Omental fat pad (tissue), 4 donors: ENCODE measurements around the gene TLR5. TPM values are rescaled to one million over a fixed set of nuclear protein-coding genes. Genes with fewer than 3 reads are reported as not detected.
"Not testable (repeated sequence)": the region's sequence is repeated elsewhere in the genome, so short reads cannot be mapped to it uniquely, and the experiment has no call there.

Source experiments
- ATAC-seq: fragments of 150-250 bp; one replicate; pipeline ENCODE4 v1.9.1; 2016; ENCODE audit warnings: mild to moderate bottlenecking, moderate library complexity; ENCODE audit not compliant: low FRiP score
- DNase-seq: peaks from one replicate; pipeline ENCODE4 v3.0.0-alpha.2; 2019; ENCODE audit warnings: low spot score
- total RNA-seq, 4 donors: library from RNA; depleted of rRNA; stranded (reverse); fragments of >200 nt; gene quantifications; one replicate each; pipeline ENCODE4 v1.1.0, GENCODE V29; 2016
- TF ChIP-seq, protein P1 (sequence below), 3 donors: fragments of 450-650 bp; IDR thresholded peaks; one replicate each; pipeline ENCODE4 v1.5.1; 2016 to 2017; ENCODE audit warnings: antibody characterized with exemption in 3 of 3, mild to moderate bottlenecking in 3 of 3, moderate library complexity in 2 of 3

The TLR5 gene
- total RNA-seq, 4 donors from 2014 or later = 7.0 to 12.6 (median 10.0) TPM

DNA sequence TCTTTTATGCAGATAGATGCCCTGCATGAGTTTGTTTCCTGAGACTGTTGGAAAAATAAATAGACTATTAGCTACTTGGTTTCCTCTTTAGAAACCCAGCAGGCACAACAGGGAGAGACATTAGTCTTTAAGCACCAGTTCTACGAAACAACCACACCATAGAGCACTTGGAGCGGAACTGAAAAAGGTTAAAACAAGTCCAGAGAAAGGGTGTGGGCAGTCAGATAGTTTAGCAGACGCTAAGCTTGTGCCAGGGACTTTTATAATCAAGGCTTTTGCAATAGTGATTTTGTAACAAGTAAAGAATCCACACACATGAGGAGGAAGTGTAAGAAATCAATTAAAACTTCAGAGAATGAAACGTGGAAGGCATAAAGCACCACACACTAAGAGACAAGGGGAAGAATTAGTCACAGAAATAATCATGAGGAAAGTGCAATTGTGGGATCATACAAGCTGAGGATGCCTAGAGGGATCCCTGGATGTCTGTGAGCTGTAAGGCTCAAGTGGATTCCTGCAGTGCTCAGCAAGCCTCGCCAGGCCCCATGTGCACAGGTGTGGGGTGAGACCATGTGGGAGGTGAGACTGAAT lies 37.8 kb upstream of the TLR5 start:
- TF ChIP-seq, protein P1, sequence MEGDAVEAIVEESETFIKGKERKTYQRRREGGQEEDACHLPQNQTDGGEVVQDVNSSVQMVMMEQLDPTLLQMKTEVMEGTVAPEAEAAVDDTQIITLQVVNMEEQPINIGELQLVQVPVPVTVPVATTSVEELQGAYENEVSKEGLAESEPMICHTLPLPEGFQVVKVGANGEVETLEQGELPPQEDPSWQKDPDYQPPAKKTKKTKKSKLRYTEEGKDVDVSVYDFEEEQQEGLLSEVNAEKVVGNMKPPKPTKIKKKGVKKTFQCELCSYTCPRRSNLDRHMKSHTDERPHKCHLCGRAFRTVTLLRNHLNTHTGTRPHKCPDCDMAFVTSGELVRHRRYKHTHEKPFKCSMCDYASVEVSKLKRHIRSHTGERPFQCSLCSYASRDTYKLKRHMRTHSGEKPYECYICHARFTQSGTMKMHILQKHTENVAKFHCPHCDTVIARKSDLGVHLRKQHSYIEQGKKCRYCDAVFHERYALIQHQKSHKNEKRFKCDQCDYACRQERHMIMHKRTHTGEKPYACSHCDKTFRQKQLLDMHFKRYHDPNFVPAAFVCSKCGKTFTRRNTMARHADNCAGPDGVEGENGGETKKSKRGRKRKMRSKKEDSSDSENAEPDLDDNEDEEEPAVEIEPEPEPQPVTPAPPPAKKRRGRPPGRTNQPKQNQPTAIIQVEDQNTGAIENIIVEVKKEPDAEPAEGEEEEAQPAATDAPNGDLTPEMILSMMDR (IDR thresholded peaks at IDR 0.05) = no peak
- DNase-seq (no peak), ATAC-seq (peak; percentile 98)

DNA sequence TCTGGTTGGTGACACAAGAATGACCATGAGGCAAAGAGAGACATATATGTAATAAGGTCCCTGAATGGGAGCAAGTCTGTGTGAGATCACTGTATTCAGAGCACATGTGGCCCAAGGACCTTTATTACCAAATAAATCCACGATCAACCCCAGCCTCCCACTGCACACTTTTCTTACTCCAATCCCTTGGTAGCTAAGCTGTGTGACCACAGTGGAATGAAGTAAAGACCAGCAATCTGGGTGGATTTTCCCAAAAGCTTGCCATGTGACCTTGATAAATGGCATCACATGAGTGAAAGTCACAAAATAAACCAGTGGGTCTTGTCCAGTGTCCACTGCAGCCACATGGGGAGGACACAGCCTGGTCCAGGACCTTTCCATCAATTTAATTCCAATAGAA lies 36.7 kb upstream of the TLR5 start:
- ATAC-seq (no peak), DNase-seq (no peak)
- TF ChIP-seq, protein P1 (IDR thresholded peaks at IDR 0.05) = no peak

DNA sequence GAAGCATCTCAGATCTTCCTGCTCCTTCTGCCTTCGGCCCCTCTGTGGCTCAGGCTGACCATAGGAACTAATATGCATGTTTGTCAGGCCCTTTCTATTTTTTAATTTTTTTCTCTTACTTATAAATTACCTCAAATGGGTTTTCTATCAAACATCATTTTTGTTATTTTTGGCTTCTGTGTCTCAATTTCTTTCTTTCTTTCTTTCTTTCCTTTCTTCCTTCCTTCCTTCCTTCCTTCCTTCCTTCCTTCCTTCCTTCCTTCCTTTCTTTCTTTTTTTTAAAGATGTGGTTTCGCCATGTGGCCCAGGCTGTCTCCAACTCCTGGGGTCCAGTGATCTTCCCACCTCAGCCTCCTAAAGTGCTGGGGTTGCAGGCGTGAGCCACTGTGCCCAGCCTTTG lies 36.2 kb upstream of the TLR5 start:
- ATAC-seq = no peak
- DNase-seq = no peak
- TF ChIP-seq, protein P1 (IDR thresholded peaks at IDR 0.05) = no peak

DNA sequence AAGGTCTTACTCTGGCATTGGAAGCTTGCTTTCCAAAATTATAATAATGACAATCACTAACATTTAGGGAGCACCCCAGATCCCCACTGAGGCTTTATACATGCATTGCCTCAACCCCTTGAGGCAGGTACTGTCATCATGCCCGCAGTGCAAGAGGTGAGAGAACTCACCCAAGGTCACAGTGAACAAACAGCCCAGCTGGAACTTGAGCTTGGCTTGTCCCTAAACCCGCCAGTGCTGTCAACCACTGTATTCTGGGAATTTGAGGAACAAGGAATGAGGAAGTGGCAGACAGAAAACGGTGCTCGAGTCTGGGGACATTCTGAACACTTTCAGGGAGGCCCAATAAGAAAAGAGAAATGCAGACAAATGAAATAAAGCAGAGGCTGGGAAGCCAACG lies 34.6 kb upstream of the TLR5 start:
- ATAC-seq (no peak), DNase-seq (no peak)
- TF ChIP-seq, protein P1 (IDR thresholded peaks at IDR 0.05) = no peak

DNA sequence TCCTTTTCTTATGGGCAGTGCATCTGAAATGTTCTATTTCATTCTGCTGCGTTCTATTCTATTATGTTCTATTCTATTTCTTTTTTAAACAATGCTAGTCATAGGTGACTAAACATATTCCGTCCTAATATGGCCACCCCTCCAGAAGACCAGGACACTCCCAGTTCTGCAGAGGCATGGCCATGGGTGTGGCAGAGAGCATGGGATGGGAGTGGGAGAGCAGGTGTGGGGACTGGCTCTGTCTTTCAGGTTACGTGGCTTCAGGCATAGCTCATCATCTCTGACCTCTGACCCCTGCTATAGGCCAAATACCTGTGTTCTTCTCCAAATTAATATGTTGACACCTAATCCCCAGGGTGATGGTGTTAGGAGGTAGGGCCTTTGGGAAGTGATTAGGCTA lies 33.4 kb upstream of the TLR5 start:
- no peak for ATAC-seq
- DNase-seq = no peak
- TF ChIP-seq, protein P1 (IDR thresholded peaks at IDR 0.05) = no peak

DNA sequence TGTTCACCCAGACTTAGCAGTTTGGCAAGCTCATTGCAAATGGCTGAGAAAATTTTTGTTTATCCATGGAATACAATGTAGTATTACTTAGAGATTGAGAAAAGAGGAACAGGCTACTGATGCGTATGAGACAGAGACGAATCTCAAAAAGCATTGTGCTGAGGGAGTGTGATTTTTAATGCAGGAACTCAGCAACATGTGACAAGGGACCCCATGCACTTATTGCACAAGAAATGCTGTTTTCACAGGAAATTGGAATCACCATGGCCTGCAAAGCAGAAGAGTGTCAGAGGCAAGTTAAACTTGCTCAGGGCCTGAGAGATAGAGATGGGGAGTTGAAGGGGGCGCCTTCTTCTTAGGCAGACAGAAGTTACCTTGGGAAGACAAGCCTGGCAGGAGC lies 32.6 kb upstream of the TLR5 start:
- TF ChIP-seq, protein P1 (IDR thresholded peaks at IDR 0.05) = no peak
- no peak for DNase-seq
- ATAC-seq = peak; percentile 59

DNA sequence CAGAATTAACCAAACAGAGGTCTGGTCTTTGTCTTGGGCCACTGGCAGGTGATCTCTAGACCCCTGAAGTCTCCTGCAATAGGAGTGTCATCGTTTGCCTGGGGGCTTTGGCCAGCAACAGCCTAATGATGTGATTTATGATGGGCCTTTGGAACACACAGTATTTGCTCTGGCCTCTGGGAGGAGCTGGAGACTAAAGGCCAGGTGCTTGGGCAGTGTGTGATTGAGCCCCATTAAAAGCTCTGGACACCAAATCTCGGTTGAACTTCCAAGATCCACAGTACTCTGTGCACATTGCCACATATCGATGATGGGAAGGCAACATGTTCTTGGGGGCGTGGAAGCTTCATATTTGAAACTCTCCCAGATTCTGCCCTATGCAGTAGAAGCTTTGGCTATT lies 32.0 kb upstream of the TLR5 start:
- TF ChIP-seq, protein P1 (IDR thresholded peaks at IDR 0.05) = no peak
- DNase-seq = no peak
- ATAC-seq = no peak

DNA sequence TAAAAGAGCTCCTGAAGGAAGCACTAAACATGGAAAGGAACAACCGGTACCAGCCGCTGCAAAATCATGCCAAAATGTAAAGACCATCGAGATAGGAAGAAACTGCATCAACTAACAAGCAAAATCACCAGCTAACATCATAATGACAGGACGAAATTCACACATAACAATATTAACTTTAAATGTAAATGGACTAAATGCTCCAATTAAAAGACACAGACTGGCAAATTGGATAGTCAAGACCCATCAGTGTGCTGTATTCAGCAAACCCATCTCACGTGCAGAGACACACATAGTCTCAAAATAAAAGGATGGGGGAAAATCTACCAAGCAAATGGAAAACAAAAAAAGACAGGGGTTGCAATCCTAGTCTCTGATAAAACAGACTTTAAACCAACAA lies 26.4 kb upstream of the TLR5 start:
- not testable (repeated sequence) for DNase-seq, ATAC-seq
